ENCODE measurements around the gene SLC7A7. TPM values are rescaled to one million over a fixed set of nuclear protein-coding genes. Genes with fewer than 3 reads are reported as not detected.

SLC7A7 gene
- total and polyA plus RNA-seq, 9 of the 15 experiments (the other 6 are each of a cell fraction or from before 2014, with no cell fraction given): 0.07 to 0.68 (median 0.41) TPM

DNA sequence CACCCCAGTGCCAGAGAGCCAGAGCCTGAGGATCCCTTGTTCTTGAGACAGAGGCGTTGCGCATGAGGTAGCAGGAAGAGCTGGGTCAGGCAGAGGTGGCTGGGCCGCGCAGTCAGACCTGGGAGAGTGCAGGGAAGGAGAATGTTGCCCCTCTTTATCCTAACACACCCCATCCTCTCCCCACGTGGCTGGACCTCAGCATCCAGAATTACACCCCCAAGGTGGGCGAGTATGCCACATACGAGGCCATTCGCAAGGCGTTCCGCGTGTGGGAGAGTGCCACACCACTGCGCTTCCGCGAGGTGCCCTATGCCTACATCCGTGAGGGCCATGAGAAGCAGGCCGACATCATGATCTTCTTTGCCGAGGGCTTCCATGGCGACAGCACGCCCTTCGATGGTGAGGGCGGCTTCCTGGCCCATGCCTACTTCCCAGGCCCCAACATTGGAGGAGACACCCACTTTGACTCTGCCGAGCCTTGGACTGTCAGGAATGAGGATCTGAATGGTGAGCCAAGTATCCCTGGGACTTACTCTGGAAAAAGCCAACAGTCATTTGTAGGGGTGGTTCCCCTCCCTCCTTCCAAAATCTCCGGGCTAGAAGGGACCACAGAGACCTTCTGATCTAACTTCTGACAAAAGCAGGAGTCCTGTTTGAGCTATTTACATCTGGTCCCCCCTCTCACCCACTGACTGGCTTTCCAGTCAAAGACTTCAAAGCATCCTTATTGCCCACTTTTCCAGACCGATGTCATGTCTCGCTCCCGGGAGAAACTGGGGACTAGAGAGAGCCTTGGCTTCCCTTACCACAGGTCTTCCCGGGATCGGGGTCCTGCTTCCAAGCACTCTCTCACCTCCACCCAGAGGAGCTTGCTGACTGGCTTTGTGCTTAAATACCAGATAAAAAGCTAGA lies 27.2 kb upstream of the SLC7A7 start:
- H3K27ac ChIP-seq (ENCODE audit: extremely low read depth, low read depth, low read length): no peak overlapping the region
- no peaks in the 10 kb centered on the region for H3K27me3 ChIP-seq (ENCODE audit: control insufficient read depth in 2 of 2, insufficient read depth in 2 of 2, low read length in 2 of 2)
- no peak overlapping the region for H3K4me3 ChIP-seq
- ChIA-PET CTCF (ENCODE audit: low intra/inter-chr PET ratio) (interaction anchor here (1.0 kb wide), 1 partner anchor 12 kb away, joined by 3 read pairs; the partner anchor contains the start of gene MRPL52), POLR2A (interaction anchor here (0.6 to 1.5 kb wide), 6 partner anchors 9 to 78 kb away, joined by 3 to 8 read pairs (median 3); partner anchors contain the start of gene MRPL52)
- FAIRE-seq (no peak), DNase-seq (ENCODE audit: extremely low read depth in 1 of 4, low spot score in 3 of 4) (no peak), ATAC-seq (no peak)
- BruUV-seq (replicated peaks): no TSS peak
- no peaks in the 10 kb centered on the region for H3K9me1 ChIP-seq (ENCODE audit: control insufficient read depth, insufficient read depth, low read length)
- H4K20me1 ChIP-seq (replicated peaks; ENCODE audit: control insufficient read depth, insufficient read depth, low read length): no peaks in the 10 kb centered on the region
- TF ChIP-seq, protein P1, sequence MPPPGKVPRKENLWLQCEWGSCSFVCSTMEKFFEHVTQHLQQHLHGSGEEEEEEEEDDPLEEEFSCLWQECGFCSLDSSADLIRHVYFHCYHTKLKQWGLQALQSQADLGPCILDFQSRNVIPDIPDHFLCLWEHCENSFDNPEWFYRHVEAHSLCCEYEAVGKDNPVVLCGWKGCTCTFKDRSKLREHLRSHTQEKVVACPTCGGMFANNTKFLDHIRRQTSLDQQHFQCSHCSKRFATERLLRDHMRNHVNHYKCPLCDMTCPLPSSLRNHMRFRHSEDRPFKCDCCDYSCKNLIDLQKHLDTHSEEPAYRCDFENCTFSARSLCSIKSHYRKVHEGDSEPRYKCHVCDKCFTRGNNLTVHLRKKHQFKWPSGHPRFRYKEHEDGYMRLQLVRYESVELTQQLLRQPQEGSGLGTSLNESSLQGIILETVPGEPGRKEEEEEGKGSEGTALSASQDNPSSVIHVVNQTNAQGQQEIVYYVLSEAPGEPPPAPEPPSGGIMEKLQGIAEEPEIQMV (tag; conservative IDR thresholded peaks at IDR 0.05; ENCODE audit: low read depth): no peak
- TF ChIP-seq FUS (optimal IDR thresholded peaks at IDR 0.05; ENCODE audit: low read depth, low read length) (no peak), CBFA2T3 (IDR thresholded peaks at IDR 0.05) (no peak), HNRNPUL1 (IDR thresholded peaks at IDR 0.05; ENCODE audit: low read length) (no peak), ZNF57 (CRISPR knock-in tag; IDR thresholded peaks at IDR 0.05) (no peak), JUND (IDR thresholded peaks at IDR 0.05; ENCODE audit: borderline replicate concordance, low read depth, low read length) (no peak), JUND (tag; IDR thresholded peaks at IDR 0.05; ENCODE audit: borderline replicate concordance, low read depth, low read length) (no peak), SIN3B (IDR thresholded peaks at IDR 0.05; ENCODE audit: low read depth) (no peak), FOXJ2 (tag; IDR thresholded peaks at IDR 0.05) (no peak), NR2F6 (CRISPR knock-in tag; IDR thresholded peaks at IDR 0.05) (no peak), ADNP (tag; IDR thresholded peaks at IDR 0.05) (no peak), ZFPM2 (CRISPR knock-in tag; IDR thresholded peaks at IDR 0.05) (no peak)
- TF ChIP-seq, protein P2, sequence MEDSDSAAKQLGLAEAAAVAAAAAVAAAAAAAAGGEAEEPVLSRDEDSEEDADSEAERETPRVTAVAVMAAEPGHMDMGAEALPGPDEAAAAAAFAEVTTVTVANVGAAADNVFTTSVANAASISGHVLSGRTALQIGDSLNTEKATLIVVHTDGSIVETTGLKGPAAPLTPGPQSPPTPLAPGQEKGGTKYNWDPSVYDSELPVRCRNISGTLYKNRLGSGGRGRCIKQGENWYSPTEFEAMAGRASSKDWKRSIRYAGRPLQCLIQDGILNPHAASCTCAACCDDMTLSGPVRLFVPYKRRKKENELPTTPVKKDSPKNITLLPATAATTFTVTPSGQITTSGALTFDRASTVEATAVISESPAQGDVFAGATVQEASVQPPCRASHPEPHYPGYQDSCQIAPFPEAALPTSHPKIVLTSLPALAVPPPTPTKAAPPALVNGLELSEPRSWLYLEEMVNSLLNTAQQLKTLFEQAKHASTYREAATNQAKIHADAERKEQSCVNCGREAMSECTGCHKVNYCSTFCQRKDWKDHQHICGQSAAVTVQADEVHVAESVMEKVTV (CRISPR knock-in tag; IDR thresholded peaks at IDR 0.05): no peak
- peak overlapping the region in 1 of 2 experiments; percentile 43; a peak in 2 of 4 replicates for H3K9ac ChIP-seq (ENCODE audit: insufficient read depth in 1 of 2, low read depth in 2 of 2, low read length in 2 of 2)
- intact Hi-C loops (cut with micrococcal nuclease): no loop called here
- 68% methylated on average over 28 of the region's 28 CpGs for WGBS (ENCODE audit: insufficient coverage, low coverage, missing lambda C conversion rate)
- peaks cover 0 to 21% of the 10 kb centered on the region in 2 experiments; a peak in 2 of 5 replicates for H3K4me1 ChIP-seq (replicated peaks in 1 of 2; ENCODE audit: control insufficient read depth in 2 of 2, insufficient read depth in 2 of 2, low read length in 2 of 2)
- in situ Hi-C loops (cut with MboI): loop anchor here (10.0 kb wide), 2 partner anchors 188 to 278 kb away; no protein-coding TSS in a partner anchor
- H3K79me2 ChIP-seq (ENCODE audit: control insufficient read depth, insufficient read depth, low read length): no peaks in the 10 kb centered on the region
- no peaks in the 10 kb centered on the region for H3K36me3 ChIP-seq (ENCODE audit: control insufficient read depth, insufficient read depth, low read length)
- H3K9me3 ChIP-seq (replicated peaks; ENCODE audit: control insufficient read depth, insufficient read depth, low read depth, low read length): no peaks in the 10 kb centered on the region
- no peak overlapping the region for H3K4me2 ChIP-seq (ENCODE audit: insufficient read depth, low read length)
- no peak overlapping the region for H2AFZ ChIP-seq (ENCODE audit: low read depth, low read length)
